HCT116 (cell line): ENCODE data around the gene BMP15. TPM values are rescaled to one million over a fixed set of nuclear protein-coding genes. Genes with fewer than 3 reads are reported as not detected.

ENCODE experiments used
- ATAC-seq: fragments of 200-7000 bp; cut with Tn5 transposase; 2 replicates; pipeline ENCODE4 v1.9.1; 2020; ENCODE audit warnings: mild to moderate bottlenecking, moderate library complexity
- BruUV-seq: library from RNA; stranded (reverse); fragments of 400-500 nt; replicated peaks from 2 replicates; lab custom pipeline; 2021; lab: Mats Ljungman, UMichigan
- CTCF ChIA-PET: fragments of 300-600 bp; sonication (Branson Sonifier 250); formaldehyde crosslinking; loops from one replicate; lab custom pipeline; 2021; ENCODE audit warnings: antibody characterized with exemption; lab: Charles Lee
- POLR2A ChIA-PET: fragments of 300-600, 350-600 bp; sonication (Branson Sonifier 250); formaldehyde crosslinking; loops from one replicate; lab custom pipeline; 2021; ENCODE audit warnings: antibody characterized with exemption; lab: Charles Lee
- RAD21 ChIA-PET, 2 experiments: fragments of 300-600 bp; sonication (Branson Sonifier 250); formaldehyde crosslinking; loops; one replicate each; lab custom pipeline; 2023; ENCODE audit warnings: low total read pairs in 2 of 2; ENCODE audit not compliant: uncharacterized antibody in 2 of 2, unreplicated experiment in 2 of 2, low non-redundant PET in 1 of 2; lab: Charles Lee
- DNase-seq: peaks from one replicate; pipeline ENCODE4 v3.0.0-alpha.2; 2010; ENCODE audit warnings: low read depth, low spot score
- H2AFZ ChIP-seq: fragments of 200-600 bp; shearing (Covaris generic), sonication (generic); 2 replicates; pipeline ENCODE4 v1.6.1; 2017; ENCODE audit warnings: low read depth, mixed run types, mixed read lengths, antibody characterized with exemption, low read length; ENCODE audit not compliant: poor library complexity, severe bottlenecking
- H3K27ac ChIP-seq: 2 replicates; pipeline ENCODE4 v1.5.1; 2012; ENCODE audit warnings: low read depth, low read length
- H3K27me3 ChIP-seq: fragments of 200-600 bp; sonication (generic); 2 replicates; pipeline ENCODE4 v1.6.1; 2016; ENCODE audit warnings: mixed run types, low read length, mixed read lengths; ENCODE audit not compliant: insufficient read depth
- H3K36me3 ChIP-seq, 2 experiments: fragments of 200-500 bp in 1 of 2; fragments of 200-600 bp in 1 of 2; sonication (Bioruptor generic) in 1 of 2; sonication (generic) in 1 of 2; 2 replicates each; pipeline versions ENCODE4 v1.5.1 to v1.6.1; 2014 to 2016; ENCODE audit warnings: low read length in 2 of 2, inconsistent platforms in 1 of 2, mixed read lengths in 1 of 2, mixed run types in 1 of 2; ENCODE audit not compliant: insufficient read depth in 2 of 2, control insufficient read depth in 1 of 2
- H3K4me1 ChIP-seq, 2 experiments: fragments of 200-600 bp in 1 of 2; sonication (generic) in 1 of 2; 2 replicates each; pipeline versions ENCODE4 v1.5.1 to v1.6.1; 2012 to 2017; ENCODE audit warnings: low read length in 2 of 2, inconsistent platforms in 1 of 2, mild to moderate bottlenecking in 1 of 2, mixed read lengths in 1 of 2, mixed run types in 1 of 2, moderate library complexity in 1 of 2; ENCODE audit not compliant: insufficient read depth in 2 of 2, control insufficient read depth in 1 of 2
- H3K4me2 ChIP-seq: fragments of 200-600 bp; sonication (generic); 2 replicates; pipeline ENCODE4 v1.6.1; 2017; ENCODE audit warnings: mixed run types, low read length, mixed read lengths
- H3K4me3 ChIP-seq, 2 experiments: fragments of 200-600 bp in 1 of 2; sonication (generic) in 1 of 2; replicated peaks in 1 of 2; 2 replicates each; pipeline ENCODE4 v1.5.1; 2011 to 2016; ENCODE audit warnings: low read length in 2 of 2, control low read depth in 1 of 2, low read depth in 1 of 2, mild to moderate bottlenecking in 1 of 2, mixed read lengths in 1 of 2, mixed run types in 1 of 2
- H3K79me2 ChIP-seq: fragments of 200-600 bp; sonication (generic); 2 replicates; pipeline ENCODE4 v1.6.1; 2017; ENCODE audit warnings: mild to moderate bottlenecking, mixed run types, low read length, moderate library complexity, mixed read lengths; ENCODE audit not compliant: insufficient read depth
- H3K9ac ChIP-seq: fragments of 200-600 bp; sonication (generic); 2 replicates; pipeline ENCODE4 v1.6.1; 2016; ENCODE audit warnings: low read length, mixed read lengths
- H3K9me2 ChIP-seq: fragments of 200-600 bp; sonication (generic), shearing (Covaris generic); 2 replicates; pipeline ENCODE4 v1.6.1; 2017; ENCODE audit warnings: mixed run types, mild to moderate bottlenecking, moderate library complexity; ENCODE audit not compliant: insufficient read depth
- H3K9me3 ChIP-seq, 2 experiments: fragments of 200-500 bp in 1 of 2; fragments of 200-600 bp in 1 of 2; sonication (Bioruptor generic) in 1 of 2; sonication (generic) in 1 of 2; 2 replicates each; pipeline ENCODE4 v1.6.1; 2014 to 2017; ENCODE audit warnings: low read length in 2 of 2, mixed read lengths in 2 of 2, inconsistent platforms in 1 of 2, low read depth in 1 of 2, mild to moderate bottlenecking in 1 of 2, mixed run types in 1 of 2, moderate library complexity in 1 of 2; ENCODE audit not compliant: control insufficient read depth in 1 of 2, insufficient read depth in 1 of 2
- H4K20me1 ChIP-seq: fragments of 200-600 bp; sonication (generic), shearing (Covaris generic); 2 replicates; pipeline ENCODE4 v1.6.1; 2017; ENCODE audit warnings: mixed run types, mild to moderate bottlenecking, moderate library complexity; ENCODE audit not compliant: insufficient read depth
- CEBPB ChIP-seq: IDR thresholded peaks from 2 replicates; pipeline ENCODE4 v1.6.1; 2012; ENCODE audit warnings: low read depth
- CTCF ChIP-seq, 3 experiments: fragments of 200-600 bp in 1 of 3; sonication (generic) in 1 of 3; IDR thresholded peaks in 2 of 3; conservative IDR thresholded peaks in 1 of 3; 2 replicates each; pipeline ENCODE4 v1.5.1; 2012 to 2017; ENCODE audit warnings: low read depth in 2 of 3, low read length in 2 of 3, antibody characterized with exemption in 1 of 3, borderline replicate concordance in 1 of 3, control low read depth in 1 of 3, mild to moderate bottlenecking in 1 of 3, mixed read lengths in 1 of 3, mixed run types in 1 of 3, moderate library complexity in 1 of 3; ENCODE audit not compliant: insufficient read depth in 1 of 3
- EGR1 ChIP-seq: IDR thresholded peaks from 2 replicates; pipeline ENCODE4 v1.6.1; 2012; ENCODE audit warnings: low read depth
- ELF1 ChIP-seq: IDR thresholded peaks from 2 replicates; pipeline ENCODE4 v1.6.1; 2012; ENCODE audit warnings: low read depth, borderline replicate concordance
- EZH2 ChIP-seq: fragments of 200-600 bp; sonication (generic); IDR thresholded peaks from 2 replicates; pipeline ENCODE4 v1.6.1; 2017; ENCODE audit warnings: antibody characterized with exemption, mixed run types
- EZH2phosphoT487 ChIP-seq: fragments of 200-600 bp; IDR thresholded peaks from 2 replicates; pipeline ENCODE4 v1.6.1; 2018; ENCODE audit warnings: antibody characterized with exemption, borderline replicate concordance
- FOSL1 ChIP-seq: IDR thresholded peaks from 2 replicates; pipeline ENCODE4 v1.6.1; 2012; ENCODE audit warnings: low read depth
- JUND ChIP-seq: IDR thresholded peaks from 2 replicates; pipeline ENCODE4 v1.6.1; 2012
- POLR2A ChIP-seq: IDR thresholded peaks from 2 replicates; pipeline ENCODE4 v1.7.0; 2011; ENCODE audit warnings: borderline replicate concordance; ENCODE audit not compliant: insufficient read depth, insufficient read length; ENCODE audit errors: extremely low read depth
- REST ChIP-seq: IDR thresholded peaks from 2 replicates; pipeline ENCODE4 v1.6.1; 2012; ENCODE audit warnings: low read depth
- SIN3A ChIP-seq: IDR thresholded peaks from 2 replicates; pipeline ENCODE4 v1.6.1; 2012; ENCODE audit warnings: low read depth
- ZNF274 ChIP-seq: fragments of 200-500 bp; sonication (Bioruptor generic); IDR thresholded peaks from 2 replicates; pipeline ENCODE4 v1.6.1; 2014; ENCODE audit warnings: mild to moderate bottlenecking, low read depth, low read length, inconsistent platforms
- intact Hi-C: fragments of 100-400 bp; cut with micrococcal nuclease; formaldehyde crosslinking; loops from 2 replicates; pipeline ENCODE4 v1.10.0; 2022
- total RNA-seq: library from RNA; stranded (reverse); gene quantifications from one replicate; pipeline ENCODE4 v1.2.1, GENCODE V29; 2021; ENCODE audit not compliant: unreplicated experiment

The BMP15 gene
- total RNA-seq, 1 experiment from 2014 or later = not detected

GRCh38 chrX:50893047-50893446, 17.5 kb upstream of the BMP15 start:
- Histone ChIP-seq H3K4me3 (no peak overlapping the region), H3K27ac (no peak overlapping the region), H3K9me3 (no peaks in the 10 kb centered on the region), H4K20me1 (no peaks in the 10 kb centered on the region), H3K27me3 (no peaks in the 10 kb centered on the region), H3K79me2 (no peaks in the 10 kb centered on the region), H3K36me3 (no peaks in the 10 kb centered on the region), H3K4me1 (no peaks in the 10 kb centered on the region), H3K4me2 (no peak overlapping the region), H3K9ac (no peak overlapping the region), H3K9me2 (no peaks in the 10 kb centered on the region), H2AFZ (no peak overlapping the region)
- intact Hi-C loops = no loop called here
- ChIA-PET RAD21 (no interaction called here), CTCF (no interaction called here), POLR2A (no interaction called here)
- ATAC-seq = no peak
- no peak for TF ChIP-seq SIN3A
- no peak for TF ChIP-seq ZNF274
- TF ChIP-seq CEBPB = no peak
- no peak for TF ChIP-seq REST
- TF ChIP-seq POLR2A = no peak
- BruUV-seq = no TSS peak
- no peak for DNase-seq

- DNase-seq = no peak
- no peaks in the 10 kb centered on the region for H3K4me1 ChIP-seq
- no peak overlapping the region for H3K9ac ChIP-seq
- ChIA-PET RAD21 (no interaction called here), POLR2A (no interaction called here), CTCF (no interaction called here)
- H3K79me2 ChIP-seq = no peaks in the 10 kb centered on the region
- no peak overlapping the region for H3K4me3 ChIP-seq
- no peaks in the 10 kb centered on the region for H3K27me3 ChIP-seq
- no peak overlapping the region for H2AFZ ChIP-seq
- no peaks in the 10 kb centered on the region for H3K9me2 ChIP-seq
- ATAC-seq = no peak
- no TSS peak for BruUV-seq
- no peaks in the 10 kb centered on the region for H3K36me3 ChIP-seq
- intact Hi-C loops = no loop called here
- no peak overlapping the region for H3K27ac ChIP-seq
- no peak overlapping the region for H3K4me2 ChIP-seq
- H4K20me1 ChIP-seq = no peaks in the 10 kb centered on the region
- H3K9me3 ChIP-seq = no peaks in the 10 kb centered on the region
- TF ChIP-seq EGR1 = no peak
- TF ChIP-seq EZH2 = no peak
- no peak for TF ChIP-seq CTCF (IDR thresholded peaks at IDR 0.05 in 2 of 3, conservative IDR thresholded peaks at IDR 0.05 in 1 of 3; ENCODE audit: borderline replicate concordance in 1 of 3, insufficient read depth in 1 of 3, low read depth in 2 of 3, low read length in 2 of 3)
- no peak for TF ChIP-seq ELF1
- TF ChIP-seq POLR2A = no peak
- no peak for TF ChIP-seq CEBPB
- TF ChIP-seq JUND = no peak
- TF ChIP-seq REST = no peak
- TF ChIP-seq FOSL1 = no peak
- no peak for TF ChIP-seq EZH2phosphoT487
Observed at GRCh38 chrX:50893466-50893865, 17.1 kb upstream of the BMP15 start.
